ENCODE results near the gene WDR59.
"Not testable (repeated sequence)": the region's sequence is repeated elsewhere in the genome, so short reads cannot be mapped to it uniquely, and the experiment has no call there.

WDR59 gene

DNA sequence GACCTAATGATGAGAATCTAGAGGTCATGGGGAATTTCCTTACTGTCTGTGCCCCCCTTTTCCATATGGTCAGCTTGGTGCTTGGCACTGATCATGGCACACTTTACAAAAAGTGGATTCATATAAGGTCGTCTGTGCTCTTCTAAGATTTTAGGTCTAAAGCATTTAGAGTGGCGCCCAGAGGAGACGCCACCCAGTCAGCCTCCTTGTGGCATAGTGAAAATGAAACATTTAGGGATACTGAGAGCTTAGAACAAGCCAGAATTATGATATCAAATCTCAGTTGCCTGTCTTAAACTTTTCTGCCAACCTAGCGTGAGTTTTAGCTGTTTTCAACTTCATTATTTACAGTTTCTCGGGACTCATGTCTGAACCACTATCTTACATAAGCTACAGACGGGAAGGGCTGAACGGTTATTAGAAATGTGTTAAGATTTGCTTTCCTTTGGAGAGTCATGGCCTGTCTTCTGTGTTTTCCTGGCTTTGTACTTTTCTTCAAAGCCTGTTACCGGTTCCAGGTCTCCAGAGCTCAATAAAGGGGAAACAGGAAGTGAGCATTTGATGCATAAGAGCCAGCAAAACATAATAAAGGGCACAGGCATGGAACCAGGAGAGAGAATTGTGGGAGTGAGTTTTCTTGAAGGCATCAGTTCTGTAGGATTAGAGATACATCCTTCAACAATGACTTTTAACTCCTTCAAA lies 27.6 kb upstream of the WDR59 start:
- no peak for DNase-seq

DNA sequence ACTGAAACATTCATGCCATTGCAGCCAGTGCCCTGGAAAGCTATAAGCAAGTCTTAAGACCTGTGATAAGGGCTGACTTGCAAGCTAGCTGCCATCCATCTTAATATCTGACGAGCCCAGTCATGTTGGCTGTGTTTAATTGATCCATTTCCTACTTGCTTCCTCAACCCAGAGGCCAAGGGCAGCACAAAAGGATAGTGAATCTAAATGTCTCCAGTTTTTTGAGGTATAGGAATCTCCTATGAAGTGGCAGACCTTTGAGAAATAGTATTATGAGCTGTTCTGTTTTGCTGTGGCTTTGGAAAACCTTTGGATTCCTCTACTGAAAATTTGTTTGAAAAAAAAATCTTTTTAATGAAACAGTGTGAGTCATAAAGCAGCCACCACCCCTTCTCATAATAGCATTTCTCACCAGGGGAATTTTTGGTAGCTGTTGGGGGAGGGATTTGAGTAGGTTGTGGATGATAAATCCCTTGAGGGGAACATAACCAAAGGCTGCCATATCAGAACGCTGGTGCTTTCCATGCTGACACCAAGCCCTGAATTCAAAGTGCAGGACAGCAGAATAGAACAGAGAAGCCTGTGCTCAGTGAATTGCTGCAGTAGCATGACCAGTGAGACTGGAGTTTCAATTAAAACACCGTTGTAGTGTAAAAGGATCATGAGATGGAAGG lies 26.8 kb upstream of the WDR59 start:
- no peak for DNase-seq

DNA sequence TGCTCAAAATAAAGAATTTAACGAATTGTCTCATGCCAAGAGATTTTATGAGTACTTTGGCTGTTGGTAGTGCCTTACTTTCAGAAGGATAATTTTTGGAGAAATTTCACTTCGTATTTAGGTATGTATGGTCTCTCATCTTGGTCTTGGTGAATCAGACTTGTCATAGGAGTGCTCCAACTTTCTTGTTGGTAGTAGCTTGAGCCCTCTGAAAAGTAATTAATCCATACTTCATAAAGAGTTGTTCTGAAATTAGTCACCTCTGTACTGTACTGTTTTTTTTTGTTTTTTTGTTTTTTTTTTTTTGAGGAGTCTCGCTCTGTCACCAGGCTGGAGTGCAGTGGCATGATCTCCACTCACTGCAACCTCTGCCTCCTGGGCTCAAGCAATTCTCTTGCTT lies 25.5 kb upstream of the WDR59 start:
- no peak for DNase-seq

DNA sequence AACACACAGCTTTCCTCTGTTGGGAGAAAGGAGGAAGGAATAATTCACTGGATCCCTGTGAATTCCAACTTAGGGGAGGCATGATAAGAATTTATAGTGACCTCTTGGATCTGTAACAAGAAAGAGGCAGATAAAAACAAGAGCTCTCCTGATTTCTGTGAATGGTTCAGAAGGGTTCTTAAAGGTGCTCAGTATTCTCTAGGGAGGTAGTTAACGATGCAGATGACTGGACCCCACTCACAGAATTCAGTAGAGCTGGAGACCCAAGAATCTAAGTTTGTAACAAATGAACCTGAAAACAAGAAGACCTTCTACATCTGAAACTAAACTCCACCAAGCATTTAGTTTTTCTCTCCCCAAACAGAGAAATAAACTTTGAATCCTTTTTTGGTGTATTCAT lies 22.5 kb upstream of the WDR59 start:
- no peak for DNase-seq

DNA sequence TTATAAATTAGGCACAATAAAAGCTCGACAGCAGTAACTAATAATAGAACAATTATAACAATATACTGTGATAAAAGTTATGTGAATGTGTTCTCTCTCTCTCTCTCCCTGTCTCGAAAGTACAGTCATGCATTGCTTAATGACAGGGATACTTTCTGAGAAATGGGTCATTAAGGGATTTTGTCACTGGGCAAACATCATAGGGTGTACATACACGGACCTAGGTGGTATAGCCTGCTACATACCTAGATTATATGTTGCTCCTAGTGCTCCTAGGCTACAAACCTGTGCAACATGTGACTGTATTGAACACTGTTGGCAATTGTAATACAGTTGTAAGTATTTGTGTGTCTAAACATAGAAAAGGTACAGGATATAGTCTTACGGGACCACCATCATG lies 20.8 kb upstream of the WDR59 start:
- DNase-seq, result no peak

DNA sequence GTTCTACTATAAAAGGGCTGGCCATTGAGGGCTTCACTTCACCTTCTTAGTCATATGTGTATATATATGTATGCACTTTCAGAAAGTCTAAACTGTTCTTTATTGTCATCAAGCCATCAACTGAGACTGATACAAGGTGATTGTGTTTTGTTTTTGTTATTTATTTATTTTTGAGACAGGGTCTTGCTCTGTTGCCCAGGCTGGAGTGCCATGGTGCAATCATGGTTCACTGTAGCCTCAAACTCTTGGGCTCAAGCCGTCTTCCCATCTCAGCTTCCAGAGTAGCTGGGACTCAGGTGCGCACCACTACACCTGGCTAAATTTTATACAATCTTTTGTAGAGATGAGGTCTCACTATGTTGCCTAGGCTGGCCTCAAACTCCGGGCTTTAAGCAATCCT lies 19.5 kb upstream of the WDR59 start:
- DNase-seq, result no peak

DNA sequence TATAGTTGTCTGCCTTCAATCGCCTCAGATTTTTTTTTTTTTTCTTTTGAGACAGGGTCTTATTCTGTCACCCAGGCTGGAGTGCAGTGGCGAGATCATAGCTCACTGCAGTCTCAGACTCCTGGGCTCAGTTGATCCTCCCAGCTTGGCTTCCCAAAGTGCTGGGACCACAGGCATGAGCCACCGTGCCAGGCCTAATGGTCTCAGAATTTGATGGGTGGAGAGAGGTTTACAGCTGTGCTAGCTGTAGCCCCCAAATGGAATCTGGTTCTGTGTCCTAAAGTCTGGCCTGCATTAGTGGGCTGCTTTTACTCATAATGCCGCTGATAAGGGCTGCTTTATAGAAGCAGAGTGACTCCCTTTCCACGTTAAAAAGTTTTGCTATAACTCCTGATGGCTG lies 19.0 kb upstream of the WDR59 start:
- DNase-seq, result no peak

DNA sequence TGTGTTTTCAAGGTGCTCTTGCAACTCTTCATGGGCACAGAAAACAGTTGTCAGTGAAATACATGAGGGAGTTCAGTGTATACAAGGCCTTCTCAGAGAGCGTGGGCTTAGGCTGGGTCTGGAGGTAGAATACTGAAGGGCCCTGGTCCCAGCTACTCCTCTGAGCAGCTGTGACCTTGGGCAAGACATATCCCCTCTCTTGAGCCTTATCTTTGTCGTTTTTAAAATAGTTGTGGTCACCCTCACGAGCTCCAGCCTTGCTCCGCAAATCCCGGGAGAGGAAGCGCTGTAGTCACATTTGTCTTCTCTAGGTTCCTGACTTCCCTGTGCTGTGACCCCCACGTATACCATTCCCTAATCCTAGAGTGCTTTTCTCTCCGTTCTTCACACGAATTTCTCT lies 17.6 kb upstream of the WDR59 start:
- DNase-seq, result no peak

DNA sequence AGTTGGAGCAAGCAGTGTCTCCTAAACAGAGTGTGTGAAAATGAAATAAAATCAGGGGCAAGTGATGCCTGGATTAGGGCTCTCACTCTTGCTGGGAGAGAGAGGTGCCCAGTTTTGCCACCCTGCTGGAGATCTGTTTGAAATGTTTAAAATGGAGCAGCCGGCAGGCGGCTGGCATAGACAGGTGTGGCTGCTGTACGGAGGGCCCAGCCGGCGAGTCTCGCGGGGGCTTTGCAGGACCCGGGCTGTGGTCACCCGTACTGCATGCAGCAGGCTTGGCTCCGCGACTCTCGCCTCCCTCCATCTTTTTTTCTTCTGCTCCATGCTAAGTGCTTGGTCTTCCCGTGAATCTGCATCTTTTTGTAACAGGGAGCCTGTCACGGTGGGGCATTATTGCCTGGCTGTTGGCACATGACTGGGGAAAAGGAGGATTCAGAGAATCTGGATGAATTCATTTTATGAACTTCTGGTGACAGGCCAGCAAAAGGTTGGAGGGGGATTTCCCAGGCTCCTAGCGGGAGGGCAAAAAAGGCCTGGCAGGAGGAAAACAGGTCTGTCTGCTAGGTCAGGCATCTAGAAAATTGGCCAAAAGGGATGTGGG lies 15.7 kb upstream of the WDR59 start:
- no peak for DNase-seq

DNA sequence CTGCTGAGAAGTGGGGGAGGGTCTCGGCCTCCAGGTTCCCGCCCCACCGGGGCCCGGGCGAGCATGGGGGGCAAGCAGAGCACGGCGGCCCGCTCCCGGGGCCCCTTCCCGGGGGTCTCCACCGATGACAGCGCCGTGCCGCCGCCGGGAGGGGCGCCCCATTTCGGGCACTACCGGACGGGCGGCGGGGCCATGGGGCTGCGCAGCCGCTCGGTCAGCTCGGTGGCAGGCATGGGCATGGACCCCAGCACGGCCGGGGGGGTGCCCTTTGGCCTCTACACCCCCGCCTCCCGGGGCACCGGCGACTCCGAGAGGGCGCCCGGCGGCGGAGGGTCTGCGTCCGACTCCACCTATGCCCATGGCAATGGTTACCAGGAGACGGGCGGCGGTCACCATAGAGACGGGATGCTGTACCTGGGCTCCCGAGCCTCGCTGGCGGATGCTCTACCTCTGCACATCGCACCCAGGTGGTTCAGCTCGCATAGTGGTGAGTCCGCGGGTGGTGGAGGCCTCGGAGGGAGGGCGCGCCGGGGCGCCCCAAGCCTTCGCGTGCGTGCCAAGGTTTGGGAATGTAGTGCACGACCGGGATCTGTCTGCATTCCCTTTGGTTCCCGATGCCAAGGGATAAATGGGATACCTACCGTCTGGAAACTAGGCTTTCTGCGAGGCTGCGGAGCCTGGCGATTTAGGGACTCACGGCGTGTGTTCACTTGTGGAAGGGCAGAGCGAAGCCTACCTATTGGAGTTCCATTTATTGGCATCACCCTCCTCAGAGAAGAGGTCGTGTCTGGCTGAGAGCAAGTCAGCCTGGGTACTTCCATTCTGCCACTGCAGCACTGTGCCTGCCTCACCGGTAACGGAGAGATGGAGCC lies 14.9 kb upstream of the WDR59 start:
- DNase-seq, result peak; percentile 47

DNA sequence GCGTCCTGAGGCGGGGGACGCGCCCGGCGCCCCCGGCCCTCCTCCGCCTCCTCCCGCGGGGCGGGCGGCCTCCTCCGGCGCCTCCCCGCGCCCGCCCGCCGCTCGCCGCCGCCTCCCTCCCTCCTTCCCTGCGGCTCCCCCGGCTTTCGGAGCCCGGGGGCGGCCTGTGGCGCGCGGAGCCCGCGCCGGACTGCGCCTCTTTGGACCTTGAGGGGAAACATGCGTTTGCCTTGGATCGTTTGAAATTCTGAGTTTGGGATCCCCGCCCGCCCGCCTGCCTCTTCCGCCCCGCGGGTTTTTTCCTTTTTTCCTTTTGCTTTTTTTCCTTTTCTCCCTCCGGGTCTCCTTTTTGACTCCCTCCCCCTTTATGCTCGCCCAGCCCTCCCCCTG lies 14.3 kb upstream of the WDR59 start:
- DNase-seq, result no peak

DNA sequence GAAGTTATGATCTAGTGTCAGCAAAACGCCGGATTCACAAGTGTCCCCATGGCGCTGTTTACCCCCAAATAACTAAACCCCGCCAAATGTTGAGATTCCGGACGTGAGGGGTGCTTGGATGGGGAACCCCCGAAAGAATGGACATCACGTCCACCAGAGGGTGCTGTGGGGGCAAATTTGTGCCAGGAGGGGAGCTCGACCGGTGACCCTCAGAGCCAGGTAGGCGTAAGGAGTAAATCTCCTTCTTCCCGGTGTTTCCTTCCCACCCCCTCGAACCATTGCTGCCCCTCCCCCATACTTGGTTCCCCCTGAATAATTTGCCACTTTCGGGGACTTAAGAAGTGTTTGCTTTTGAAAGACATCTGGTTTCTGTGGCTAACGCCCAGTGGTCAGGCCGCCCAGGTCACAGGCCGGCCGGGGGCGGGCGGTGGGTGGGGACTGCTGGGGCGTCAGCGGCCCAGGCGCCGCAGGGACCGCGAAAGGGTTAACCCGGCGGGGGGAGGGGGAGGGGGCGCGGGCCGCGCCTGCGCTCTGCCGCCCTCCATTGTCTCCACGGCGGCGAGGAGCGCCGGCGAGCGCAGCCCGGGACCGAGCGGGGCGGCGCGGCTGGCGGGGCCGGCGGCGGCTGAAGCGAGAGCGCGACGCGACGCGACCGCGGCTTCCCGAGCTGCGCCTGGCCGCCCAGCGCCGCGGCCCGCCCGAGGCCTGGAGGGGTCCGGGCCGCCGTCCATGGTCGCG lies 13.7 kb upstream of the WDR59 start, which contains the start of gene ZNRF1:
Gene ZNRF1 (plus strand): TSS at position 544 of the 738 bp plus-strand sequence. CDS start 648 bp downstream, outside the sequence.
- DNase-seq, result peak; percentile 65

DNA sequence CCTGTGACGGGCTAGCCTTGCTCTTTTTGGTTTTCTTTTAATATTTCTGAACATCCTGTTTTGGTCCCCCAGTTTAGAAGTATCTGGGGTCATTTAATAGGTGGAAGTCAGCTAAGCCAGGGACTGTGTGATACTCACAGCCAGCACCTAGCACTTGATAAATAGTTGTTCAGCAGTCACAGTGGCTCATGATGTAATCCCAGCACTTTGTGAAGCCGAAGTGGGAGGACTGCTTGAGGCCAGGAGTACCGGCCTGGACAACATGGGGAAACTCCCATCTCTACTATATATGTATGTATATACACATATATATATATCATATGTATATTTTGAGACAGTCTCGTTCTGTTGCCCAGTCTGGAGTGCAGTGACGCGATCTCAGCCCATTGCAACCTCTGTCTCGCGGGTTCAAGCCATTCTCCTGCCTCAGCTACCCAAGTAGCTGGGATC lies 12.1 kb upstream of the WDR59 start:
- DNase-seq, result no peak

DNA sequence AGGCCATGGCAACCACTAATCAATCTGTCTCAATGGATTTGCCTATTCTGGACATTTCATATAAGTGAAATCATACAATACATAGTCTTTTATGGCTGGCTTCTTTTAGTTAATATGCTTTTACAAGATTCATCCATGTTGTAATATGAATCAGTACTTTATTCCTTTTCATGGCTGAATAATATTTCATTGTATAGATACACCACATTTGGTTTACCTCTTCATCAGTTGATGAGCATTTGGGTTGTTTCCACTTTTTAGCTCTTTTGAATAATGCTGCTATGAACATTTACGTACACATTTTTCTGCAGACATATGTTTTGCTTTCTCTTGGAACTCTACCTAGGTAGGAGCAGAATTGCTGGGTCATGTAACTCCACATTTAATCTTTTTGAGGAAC lies 11.1 kb upstream of the WDR59 start:
- no peak for DNase-seq

DNA sequence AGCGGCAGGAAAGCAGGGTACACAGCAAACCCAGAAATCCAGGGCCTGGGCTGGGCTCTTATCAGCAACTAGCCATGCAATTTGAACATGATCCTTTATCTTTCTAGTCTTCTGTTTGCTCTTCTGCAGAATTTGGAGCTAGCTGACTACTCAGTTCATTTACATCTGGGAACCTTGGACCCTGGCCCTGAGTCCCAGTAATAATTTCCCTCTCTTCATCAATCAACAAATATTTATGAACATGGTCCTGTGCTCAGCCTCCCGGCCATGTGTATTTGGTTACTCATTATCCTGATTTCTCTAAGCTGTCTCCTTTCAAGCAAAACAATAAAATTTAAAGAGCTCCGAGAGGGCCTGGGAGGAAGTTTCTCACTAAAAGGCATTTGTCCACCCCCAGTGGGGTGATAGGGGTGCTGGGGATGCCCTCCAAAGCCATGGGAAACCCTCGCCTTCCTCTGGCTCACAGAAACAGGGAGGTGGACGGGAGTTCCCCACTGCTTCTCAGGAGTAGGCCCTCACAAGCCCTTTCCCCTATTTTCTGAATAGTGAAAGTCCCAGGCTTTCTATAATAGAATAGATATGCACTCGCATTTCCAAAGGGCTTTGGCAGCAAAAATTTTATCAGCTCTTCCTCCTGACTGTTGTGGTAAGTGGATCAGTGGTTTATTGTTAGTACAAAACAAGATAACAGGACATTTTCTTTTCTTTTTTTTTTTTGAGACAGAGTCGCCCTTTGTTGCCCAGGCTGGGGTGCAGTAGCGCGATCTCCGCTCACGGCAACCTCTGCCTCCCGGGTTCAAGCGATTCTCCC lies 6.9 kb upstream of the WDR59 start:
- DNase-seq, result no peak

DNA sequence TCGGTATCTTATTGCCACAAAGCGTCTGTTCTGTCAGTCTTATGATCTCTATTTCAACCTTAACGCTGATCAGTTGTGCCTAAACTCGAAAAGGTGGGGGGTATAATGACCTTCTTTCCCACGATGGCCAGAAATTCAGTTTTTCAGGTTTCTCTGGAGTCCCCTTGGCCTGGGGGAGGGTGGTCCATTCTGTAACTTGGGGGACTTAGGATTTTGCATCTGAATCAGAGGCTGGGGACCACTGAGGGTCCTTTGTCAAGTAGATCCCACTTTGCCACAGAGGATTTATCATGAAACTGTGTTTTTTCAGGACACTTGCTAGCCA lies 6.3 kb upstream of the WDR59 start:
- DNase-seq, result no peak

DNA sequence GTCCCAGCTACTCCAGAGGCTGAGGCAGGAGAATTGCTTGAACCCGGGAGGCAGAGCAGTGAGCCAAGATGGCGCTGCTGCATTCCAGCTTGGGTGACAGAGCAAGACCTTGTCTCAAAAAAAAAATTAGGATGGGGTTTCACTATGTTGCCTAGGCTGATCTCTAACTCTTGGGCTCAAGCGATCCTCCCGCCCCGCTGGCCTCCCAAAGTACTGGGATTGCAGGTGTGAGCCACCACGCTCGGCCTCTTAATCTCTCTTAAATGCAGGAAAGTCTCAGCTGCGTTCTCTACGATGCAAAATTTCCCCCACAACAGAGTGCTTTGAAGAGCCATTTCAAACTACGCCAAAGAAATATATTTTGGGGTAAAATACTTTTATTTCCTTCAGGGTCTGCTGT lies 5.9 kb upstream of the WDR59 start:
- no peak for DNase-seq

DNA sequence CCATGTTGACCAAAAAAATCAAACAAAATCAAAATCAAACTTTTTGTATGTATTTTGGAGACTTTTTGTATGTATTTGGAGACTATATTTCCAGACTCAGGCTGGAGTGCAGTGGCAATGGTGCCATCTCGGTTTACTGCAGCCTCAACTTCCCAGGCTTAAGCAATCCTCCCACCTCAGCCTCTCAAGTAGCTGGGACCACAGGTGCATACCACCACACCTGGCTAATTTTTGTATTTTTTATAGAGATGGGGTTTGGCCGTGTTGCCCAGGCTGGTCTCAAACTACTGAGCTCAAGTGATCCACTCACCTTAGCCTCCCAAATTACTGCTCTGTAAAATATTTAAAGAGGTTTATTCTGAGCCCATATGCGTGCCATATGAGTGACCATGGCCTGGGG lies 4.9 kb upstream of the WDR59 start:
- not testable (repeated sequence) for DNase-seq

DNA sequence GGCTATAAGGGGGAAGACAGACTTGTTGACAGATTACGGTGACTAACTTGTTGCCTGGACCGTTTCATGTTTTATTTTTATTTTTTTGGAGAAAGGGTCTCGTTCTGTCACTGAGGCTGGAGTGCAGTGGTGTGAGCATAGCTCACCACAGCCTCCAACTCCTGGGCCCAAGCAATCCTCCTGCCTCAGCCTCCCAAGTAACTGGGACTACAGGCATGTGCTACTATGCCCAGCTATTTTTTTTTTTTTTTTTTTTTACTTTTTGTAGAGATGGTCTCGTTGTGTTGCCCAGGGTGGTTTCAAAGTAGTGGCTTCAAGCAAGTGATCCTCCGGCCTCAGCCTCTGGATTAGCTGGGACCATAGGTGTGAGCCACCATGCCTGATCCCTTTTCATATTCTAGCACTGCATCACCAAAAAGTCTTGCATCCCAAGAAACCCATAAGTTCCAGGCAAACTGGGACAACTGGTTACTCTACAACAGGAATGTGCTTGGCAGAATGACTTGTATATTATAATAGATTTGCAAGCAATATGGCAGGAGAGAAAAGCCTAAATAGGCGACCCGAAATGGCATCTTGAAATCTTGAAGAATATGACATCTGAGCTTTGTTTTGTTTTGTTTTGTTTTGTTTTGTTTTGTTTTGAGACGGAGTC lies 2.2 kb upstream of the WDR59 start:
- no peak for DNase-seq

DNA sequence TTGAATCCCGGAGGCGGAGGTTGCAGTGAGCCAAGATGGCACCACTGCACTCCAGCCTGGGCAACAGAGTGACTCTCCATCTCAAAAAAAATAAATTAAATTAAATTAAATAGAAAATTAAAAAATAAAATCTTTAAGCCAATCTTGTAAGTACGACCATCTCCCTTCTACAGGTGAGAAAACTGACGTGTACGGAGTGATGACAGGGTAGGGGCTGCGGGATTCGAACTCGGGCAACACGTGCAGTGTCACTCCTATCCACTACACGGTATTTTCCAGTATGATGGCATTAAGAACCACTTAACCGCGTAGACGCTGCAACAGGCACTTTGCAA lies 762 bp downstream of the WDR59 start:
- DNase-seq, result no peak

DNA sequence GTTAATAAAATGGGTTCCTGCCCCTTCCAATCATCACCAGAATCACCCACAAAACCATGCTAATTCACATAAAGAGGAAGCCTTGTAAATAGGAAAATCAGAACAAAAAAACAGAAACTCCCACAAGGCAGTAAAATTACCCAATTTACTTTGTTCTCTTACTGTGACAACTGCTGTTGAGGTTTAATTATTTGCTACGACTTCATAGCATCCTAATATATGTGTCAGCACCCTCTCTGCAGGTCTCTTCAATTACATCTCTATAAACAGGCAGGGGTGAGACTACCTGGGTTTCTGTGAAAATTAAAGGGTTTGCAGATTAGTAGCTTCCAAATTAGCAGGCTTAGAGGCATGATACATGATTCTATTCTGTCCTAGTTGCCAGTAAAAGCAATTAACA lies 2.7 kb downstream of the WDR59 start:
- no peak for DNase-seq

DNA sequence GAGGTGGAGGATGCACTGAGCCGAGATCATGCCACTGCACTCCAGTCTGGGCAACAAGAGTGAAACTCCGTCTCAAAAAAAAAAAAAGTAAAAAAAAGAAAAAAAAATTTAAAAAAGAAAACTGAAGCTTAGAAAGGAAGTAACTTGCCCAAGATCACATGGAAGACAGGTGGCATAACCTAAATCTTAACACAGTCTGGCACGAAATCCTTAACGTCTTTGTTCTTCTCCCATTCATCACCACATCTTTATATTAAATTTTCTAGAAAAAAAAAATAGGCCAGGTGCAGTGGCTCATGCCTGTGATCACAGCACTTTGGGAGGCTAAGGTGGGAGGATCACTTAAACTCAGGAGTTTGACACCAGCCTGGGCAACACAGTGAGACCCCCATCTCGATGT lies 9.3 kb downstream of the WDR59 start:
- DNase-seq, result no peak
